LHCN-M2 (cell line): ENCODE data around the gene PREPL. TPM values are rescaled to one million over a fixed set of nuclear protein-coding genes. Genes with fewer than 3 reads are reported as not detected.

Source experiments
- total RNA-seq: library from RNA; depleted of rRNA; stranded (reverse); fragments of >200 nt; gene quantifications from 2 replicates; pipeline ENCODE4 v1.2.3, GENCODE V29; 2014; rRNA removed

PREPL gene
- total RNA-seq, 1 experiment from 2014 or later = 43.2 TPM

Other genes starting within 250 kb of the PREPL start
- 13.5 and 16.4 TPM in 2 replicates for gene PPM1B, start 192.6 kb downstream of the PREPL start, total RNA-seq
- 0.19 TPM in 1 of 2 replicates, not detected in the other for gene SLC3A1, start 86.0 kb downstream of the PREPL start, total RNA-seq
- gene CAMKMT, start 453 bp upstream of the PREPL start, total RNA-seq = 6.2 and 10.1 TPM in 2 replicates